DND-41 (cell line): ENCODE results near the gene COPS2.

ENCODE experiments used
- ATAC-seq: fragments of 200-7000 bp; cut with Tn5 transposase; 3 replicates; pipeline ENCODE4 v1.9.1; 2021; ENCODE audit warnings: low read depth; ENCODE audit not compliant: insufficient read depth
- DNase-seq: peaks from one replicate; pipeline ENCODE4 v3.0.0-alpha.2; 2020
- H2AFZ ChIP-seq: 2 replicates; pipeline ENCODE4 v1.6.0; 2012; ENCODE audit warnings: low read depth, low read length
- H3K27ac ChIP-seq: 2 replicates; pipeline ENCODE4 v1.5.1; 2012; ENCODE audit warnings: low read length, inconsistent platforms
- H3K27me3 ChIP-seq: fragments of 200-600 bp; sonication (generic); 2 replicates; pipeline ENCODE4 v1.6.0; 2012; ENCODE audit warnings: low read length, mild to moderate bottlenecking, inconsistent platforms; ENCODE audit not compliant: insufficient read depth, poor library complexity
- H3K36me3 ChIP-seq: 2 replicates; pipeline ENCODE4 v1.5.1; 2012; ENCODE audit warnings: low read length, inconsistent platforms; ENCODE audit not compliant: insufficient read depth
- H3K4me1 ChIP-seq: 2 replicates; pipeline ENCODE4 v1.5.1; 2012; ENCODE audit warnings: mild to moderate bottlenecking, low read length; ENCODE audit not compliant: insufficient read depth
- H3K4me2 ChIP-seq: 2 replicates; pipeline ENCODE4 v1.6.0; 2012; ENCODE audit warnings: mild to moderate bottlenecking, moderate library complexity, low read length, inconsistent platforms; ENCODE audit not compliant: insufficient read depth
- H3K4me3 ChIP-seq, 2 experiments: fragments of 200-600 bp in 1 of 2; shearing (Covaris generic) in 1 of 2; 2 replicates each; pipeline ENCODE4 v1.5.1; 2012 to 2016; ENCODE audit warnings: inconsistent platforms in 2 of 2, low read length in 2 of 2, mild to moderate bottlenecking in 2 of 2, low read depth in 1 of 2, moderate library complexity in 1 of 2
- H3K79me2 ChIP-seq: 2 replicates; pipeline ENCODE4 v1.6.0; 2012; ENCODE audit warnings: low read length, inconsistent platforms; ENCODE audit not compliant: insufficient read depth
- H3K9ac ChIP-seq: 2 replicates; pipeline ENCODE4 v1.6.0; 2012; ENCODE audit warnings: low read depth, mild to moderate bottlenecking, inconsistent platforms, low read length, moderate library complexity
- H3K9me3 ChIP-seq: 2 replicates; pipeline ENCODE4 v1.5.1; 2012; ENCODE audit warnings: low read length, moderate library complexity, mild to moderate bottlenecking, inconsistent platforms; ENCODE audit not compliant: insufficient read depth, severe bottlenecking
- H4K20me1 ChIP-seq: 2 replicates; pipeline ENCODE4 v1.6.0; 2012; ENCODE audit warnings: low read length; ENCODE audit not compliant: insufficient read depth
- CTCF ChIP-seq: IDR thresholded peaks from 2 replicates; pipeline ENCODE4 v1.5.1; 2012; ENCODE audit warnings: borderline replicate concordance, low read length, moderate library complexity, mild to moderate bottlenecking; ENCODE audit not compliant: poor library complexity, severe bottlenecking; ENCODE audit errors: extremely low read depth
- EZH2 ChIP-seq: IDR thresholded peaks from 3 replicates; pipeline ENCODE4 v1.6.1; 2012; ENCODE audit warnings: borderline replicate concordance, low read depth, mild to moderate bottlenecking, moderate library complexity, low read length, inconsistent platforms; ENCODE audit not compliant: severe bottlenecking

COPS2 gene

DNA sequence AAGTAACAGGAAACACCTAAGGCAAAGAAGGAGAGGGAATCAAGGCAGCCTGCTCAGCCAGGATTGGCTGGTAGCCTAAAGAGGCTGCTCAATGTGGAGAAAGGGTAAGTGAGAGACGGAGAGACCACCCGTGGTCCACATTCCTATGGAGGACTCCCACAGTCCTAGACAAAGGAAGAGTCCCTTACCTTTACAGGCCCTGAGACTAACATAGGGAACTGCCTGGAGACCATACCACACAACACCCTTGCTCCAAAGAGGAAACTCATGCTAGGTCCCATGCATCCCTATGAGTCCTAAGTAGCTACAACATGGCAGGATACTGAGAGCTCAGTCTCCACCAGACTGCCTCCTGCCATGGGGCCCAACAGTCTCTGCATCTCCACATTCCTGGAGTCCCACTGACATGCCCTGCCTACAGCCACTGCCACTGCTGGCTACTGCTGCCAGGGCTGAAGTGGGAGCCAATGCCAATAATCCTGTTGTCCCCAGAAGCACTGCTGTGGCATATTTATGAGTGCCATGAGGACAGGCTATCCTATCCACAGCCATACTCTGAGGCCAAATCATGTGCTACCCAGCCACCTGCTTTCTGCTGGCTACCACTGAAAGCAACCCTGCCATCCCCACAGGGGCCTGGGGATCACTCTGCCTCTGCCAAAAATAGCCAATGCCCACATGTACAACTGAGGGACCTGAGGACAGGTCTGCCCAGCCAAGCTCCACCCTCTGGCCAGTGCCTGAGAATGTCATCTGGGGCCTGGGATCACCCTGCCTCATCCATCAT is 45.0 kb downstream of the COPS2 start:
- no peak for DNase-seq
- Histone ChIP-seq H3K36me3 (peaks cover 26% of the 10 kb centered on the region), H3K9ac (no peak overlapping the region), H3K27ac (no peak overlapping the region), H3K27me3 (no peaks in the 10 kb centered on the region), H3K79me2 (no peaks in the 10 kb centered on the region), H3K9me3 (peaks cover 8% of the 10 kb centered on the region), H3K4me2 (no peak overlapping the region), H4K20me1 (no peaks in the 10 kb centered on the region), H3K4me1 (no peaks in the 10 kb centered on the region), H2AFZ (no peak overlapping the region), H3K4me3 (no peak overlapping the region)
- TF ChIP-seq EZH2 (no peak), CTCF (no peak)
- ATAC-seq = no peak

DNA sequence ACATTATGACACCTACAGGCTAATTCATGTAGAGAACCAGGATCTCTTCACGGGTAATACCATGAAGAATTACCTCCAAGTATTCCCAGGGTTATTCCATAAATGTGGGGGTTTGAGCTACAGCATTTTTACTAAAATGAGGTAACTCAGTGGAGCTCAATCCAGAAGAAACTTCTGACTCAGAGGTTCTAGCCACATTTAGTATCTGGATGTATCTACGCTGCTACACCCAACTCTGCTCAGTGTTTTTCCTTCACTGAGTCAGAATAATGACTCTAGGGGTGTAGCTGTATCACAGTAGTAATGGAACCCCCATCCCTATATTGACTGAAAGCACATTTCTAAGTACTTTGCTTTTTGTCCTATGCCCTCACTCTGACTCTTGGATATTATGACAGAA is 52.4 kb downstream of the COPS2 start:
- H3K4me1 ChIP-seq = no peaks in the 10 kb centered on the region
- no peaks in the 10 kb centered on the region for H3K9me3 ChIP-seq
- H3K27ac ChIP-seq = no peak overlapping the region
- H2AFZ ChIP-seq = no peak overlapping the region
- no peak overlapping the region for H3K4me3 ChIP-seq
- ATAC-seq (no peak), DNase-seq (no peak)
- H3K27me3 ChIP-seq = no peaks in the 10 kb centered on the region
- H3K4me2 ChIP-seq = no peak overlapping the region
- H3K9ac ChIP-seq = no peak overlapping the region
- no peaks in the 10 kb centered on the region for H4K20me1 ChIP-seq
- TF ChIP-seq CTCF (no peak), EZH2 (no peak)
- H3K79me2 ChIP-seq = no peaks in the 10 kb centered on the region
- H3K36me3 ChIP-seq = peaks cover 9% of the 10 kb centered on the region; the same call in 1 of the 2 replicates

GRCh38 chr15:49101536-49101935 is 53.9 kb downstream of the COPS2 start:
- H3K4me2 ChIP-seq = no peak overlapping the region
- no peaks in the 10 kb centered on the region for H4K20me1 ChIP-seq
- no peak overlapping the region for H3K4me3 ChIP-seq
- no peaks in the 10 kb centered on the region for H3K9me3 ChIP-seq
- H3K9ac ChIP-seq = no peak overlapping the region
- H3K4me1 ChIP-seq = no peaks in the 10 kb centered on the region
- no peak overlapping the region for H2AFZ ChIP-seq
- TF ChIP-seq CTCF = no peak
- no peak for TF ChIP-seq EZH2
- no peak for ATAC-seq
- H3K27ac ChIP-seq = no peak overlapping the region
- peaks cover 9% of the 10 kb centered on the region; the same call in 1 of the 2 replicates for H3K36me3 ChIP-seq
- H3K27me3 ChIP-seq = no peaks in the 10 kb centered on the region
- DNase-seq = no peak
- H3K79me2 ChIP-seq = no peaks in the 10 kb centered on the region
